Nephron (organoid): Measurements from ENCODE around the gene LOXHD1.

ENCODE experiments used
- H3K27ac Mint-ChIP-seq, 3 experiments: 2 replicates each; pipeline ENCODE4 v1.8.0; 2020; ENCODE audit warnings: mixed read lengths in 3 of 3, mild to moderate bottlenecking in 2 of 3, moderate library complexity in 1 of 3
- H3K27me3 Mint-ChIP-seq: 2 replicates; pipeline ENCODE4 v1.8.0; 2021; ENCODE audit warnings: low read depth, mild to moderate bottlenecking, moderate library complexity, mixed read lengths
- H3K36me3 Mint-ChIP-seq: 2 replicates; pipeline ENCODE4 v1.8.0; 2020; ENCODE audit warnings: low read depth, mixed read lengths
- H3K4me1 Mint-ChIP-seq: 2 replicates; pipeline ENCODE4 v1.8.0; 2020; ENCODE audit warnings: mixed read lengths
- H3K4me3 Mint-ChIP-seq, 3 experiments: 2 replicates each; pipeline ENCODE4 v1.8.0; 2020; ENCODE audit warnings: mild to moderate bottlenecking in 3 of 3, mixed read lengths in 3 of 3, moderate library complexity in 2 of 3
- H3K9me3 Mint-ChIP-seq: 2 replicates; pipeline ENCODE4 v1.8.0; 2020; ENCODE audit warnings: mixed read lengths
- TF ChIP-seq, protein P1 (sequence below), 3 experiments: fragments of 200-600 bp; sonication (generic); IDR thresholded peaks; one replicate each; pipeline ENCODE4 v1.5.0; 2021; ENCODE audit warnings: antibody characterized with exemption in 3 of 3; ENCODE audit not compliant: unreplicated experiment in 3 of 3

The LOXHD1 gene

DNA sequence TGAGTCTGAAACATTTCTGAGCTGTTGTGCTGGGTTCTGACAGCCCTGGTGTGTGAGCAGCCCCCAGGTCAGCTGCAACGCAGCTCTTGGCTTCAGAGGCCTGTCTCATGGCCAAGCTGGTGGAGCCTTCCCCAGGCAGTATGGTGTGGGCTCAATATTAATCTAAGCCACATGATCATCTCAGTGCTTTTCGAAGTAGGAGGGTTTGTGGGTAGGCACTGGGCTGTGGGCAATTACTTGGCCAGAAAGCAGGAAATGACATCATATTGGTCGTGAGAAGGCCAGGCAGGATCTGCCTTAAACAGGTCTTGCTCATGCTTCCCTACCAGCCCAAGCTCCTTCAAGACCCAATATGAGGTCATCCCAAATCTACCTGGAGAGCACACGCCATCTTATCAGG, 26.9 kb downstream of the LOXHD1 start:
- Mint-ChIP-seq H3K27me3 (peaks cover 55% of the 10 kb centered on the region), H3K36me3 (no peaks in the 10 kb centered on the region), H3K27ac (no peak overlapping the region), H3K4me3 (no peak overlapping the region), H3K9me3 (peaks cover 8% of the 10 kb centered on the region), H3K4me1 (no peaks in the 10 kb centered on the region)
- TF ChIP-seq, protein P1, sequence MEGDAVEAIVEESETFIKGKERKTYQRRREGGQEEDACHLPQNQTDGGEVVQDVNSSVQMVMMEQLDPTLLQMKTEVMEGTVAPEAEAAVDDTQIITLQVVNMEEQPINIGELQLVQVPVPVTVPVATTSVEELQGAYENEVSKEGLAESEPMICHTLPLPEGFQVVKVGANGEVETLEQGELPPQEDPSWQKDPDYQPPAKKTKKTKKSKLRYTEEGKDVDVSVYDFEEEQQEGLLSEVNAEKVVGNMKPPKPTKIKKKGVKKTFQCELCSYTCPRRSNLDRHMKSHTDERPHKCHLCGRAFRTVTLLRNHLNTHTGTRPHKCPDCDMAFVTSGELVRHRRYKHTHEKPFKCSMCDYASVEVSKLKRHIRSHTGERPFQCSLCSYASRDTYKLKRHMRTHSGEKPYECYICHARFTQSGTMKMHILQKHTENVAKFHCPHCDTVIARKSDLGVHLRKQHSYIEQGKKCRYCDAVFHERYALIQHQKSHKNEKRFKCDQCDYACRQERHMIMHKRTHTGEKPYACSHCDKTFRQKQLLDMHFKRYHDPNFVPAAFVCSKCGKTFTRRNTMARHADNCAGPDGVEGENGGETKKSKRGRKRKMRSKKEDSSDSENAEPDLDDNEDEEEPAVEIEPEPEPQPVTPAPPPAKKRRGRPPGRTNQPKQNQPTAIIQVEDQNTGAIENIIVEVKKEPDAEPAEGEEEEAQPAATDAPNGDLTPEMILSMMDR (IDR thresholded peaks at IDR 0.05; ENCODE audit: unreplicated experiment in 3 of 3) = no peak

GRCh38 chr18:46629361-46629760, 27.7 kb downstream of the LOXHD1 start:
- TF ChIP-seq, protein P1 (IDR thresholded peaks at IDR 0.05; ENCODE audit: unreplicated experiment in 3 of 3) = no peak

DNA sequence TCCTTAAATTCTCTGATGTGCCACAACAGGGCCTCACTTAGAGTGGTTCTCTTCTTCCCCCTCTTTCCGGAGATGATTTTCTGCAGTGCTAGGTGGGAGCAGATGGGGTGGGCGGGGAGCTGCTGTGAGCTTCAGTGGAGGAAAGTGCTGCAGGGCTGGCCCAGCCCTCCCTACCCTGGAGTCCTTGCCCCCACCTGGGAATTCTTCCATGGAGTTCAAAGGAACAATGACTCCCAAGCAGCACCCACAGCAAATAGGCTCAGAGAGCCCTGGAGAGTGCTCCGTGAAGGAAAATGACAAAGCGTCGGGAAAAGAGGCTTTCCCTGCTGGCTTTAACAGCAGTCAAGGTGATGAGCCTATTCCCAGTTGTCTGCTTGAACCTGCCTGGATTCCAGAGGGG, 28.8 kb downstream of the LOXHD1 start:
- H3K4me3 Mint-ChIP-seq = no peak overlapping the region
- H3K9me3 Mint-ChIP-seq = peaks cover 5% of the 10 kb centered on the region
- no peak overlapping the region for H3K27ac Mint-ChIP-seq
- no peaks in the 10 kb centered on the region for H3K4me1 Mint-ChIP-seq
- TF ChIP-seq, protein P1 (IDR thresholded peaks at IDR 0.05; ENCODE audit: unreplicated experiment in 3 of 3) = no peak
- H3K27me3 Mint-ChIP-seq = peaks cover 69% of the 10 kb centered on the region
- H3K36me3 Mint-ChIP-seq = no peaks in the 10 kb centered on the region

More at GRCh38 chr18:46629361-46629760, 27.7 kb downstream of the LOXHD1 start:
- Mint-ChIP-seq H3K36me3 (no peaks in the 10 kb centered on the region), H3K27me3 (peaks cover 61% of the 10 kb centered on the region), H3K27ac (no peak overlapping the region), H3K4me1 (no peaks in the 10 kb centered on the region), H3K9me3 (peaks cover 8% of the 10 kb centered on the region), H3K4me3 (no peak overlapping the region)

DNA sequence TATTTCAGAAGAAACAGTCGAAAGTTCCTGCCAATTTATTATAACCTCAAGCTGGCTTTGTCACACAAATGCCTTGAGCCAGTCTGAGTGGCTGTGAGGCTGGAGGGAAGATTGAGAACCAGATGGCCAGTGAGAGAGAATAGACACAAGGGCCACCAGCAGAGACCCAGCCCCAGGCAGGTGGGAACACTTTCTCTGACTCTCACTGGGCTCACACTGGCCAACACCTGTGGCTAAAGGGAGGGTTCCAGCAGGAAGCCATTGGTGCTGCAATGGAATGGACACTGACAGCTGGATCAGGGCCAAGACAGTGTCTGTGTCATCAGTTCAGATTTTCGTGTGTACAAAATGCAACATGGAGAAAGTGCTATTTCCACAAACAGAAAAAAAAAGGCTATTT, 29.9 kb downstream of the LOXHD1 start:
- Mint-ChIP-seq H3K36me3 (no peaks in the 10 kb centered on the region), H3K27ac (no peak overlapping the region), H3K4me1 (no peaks in the 10 kb centered on the region), H3K27me3 (peaks cover 63% of the 10 kb centered on the region), H3K4me3 (no peak overlapping the region), H3K9me3 (no peaks in the 10 kb centered on the region)
- TF ChIP-seq, protein P1 (IDR thresholded peaks at IDR 0.05; ENCODE audit: unreplicated experiment in 3 of 3) = no peak

- peaks cover 65% of the 10 kb centered on the region for H3K27me3 Mint-ChIP-seq
These were observed 32.0 kb downstream of the LOXHD1 start for GRCh38 chr18:46625069-46625468.

GRCh38 chr18:46624127-46624526, 32.9 kb downstream of the LOXHD1 start:
- H3K9me3 Mint-ChIP-seq = no peaks in the 10 kb centered on the region
- H3K36me3 Mint-ChIP-seq = no peaks in the 10 kb centered on the region
- peaks cover 61% of the 10 kb centered on the region for H3K27me3 Mint-ChIP-seq
- no peak overlapping the region for H3K4me3 Mint-ChIP-seq
- TF ChIP-seq, protein P1 (IDR thresholded peaks at IDR 0.05; ENCODE audit: unreplicated experiment in 3 of 3) = no peak
- H3K4me1 Mint-ChIP-seq = no peaks in the 10 kb centered on the region
- no peak overlapping the region for H3K27ac Mint-ChIP-seq

More at GRCh38 chr18:46625069-46625468, 32.0 kb downstream of the LOXHD1 start:
- Mint-ChIP-seq H3K27ac (no peak overlapping the region), H3K4me1 (no peaks in the 10 kb centered on the region), H3K4me3 (no peak overlapping the region), H3K9me3 (no peaks in the 10 kb centered on the region), H3K36me3 (no peaks in the 10 kb centered on the region)
- TF ChIP-seq, protein P1 (IDR thresholded peaks at IDR 0.05; ENCODE audit: unreplicated experiment in 3 of 3) = no peak
